B cell (primary cell): ENCODE measurements around the gene RAD51.

ENCODE experiments used
- EZH2 ChIP-seq: IDR thresholded peaks from 2 replicates; pipeline ENCODE4 v1.6.1; 2012; ENCODE audit warnings: borderline replicate concordance, low read depth, mild to moderate bottlenecking, moderate library complexity, low read length; ENCODE audit not compliant: insufficient read depth, poor library complexity, severe bottlenecking
- TF ChIP-seq, protein P1 (sequence below): fragments of 200-600 bp; IDR thresholded peaks from one replicate; pipeline ENCODE4 v1.8.0; 2022; ENCODE audit warnings: antibody characterized with exemption, mild to moderate bottlenecking

DNA sequence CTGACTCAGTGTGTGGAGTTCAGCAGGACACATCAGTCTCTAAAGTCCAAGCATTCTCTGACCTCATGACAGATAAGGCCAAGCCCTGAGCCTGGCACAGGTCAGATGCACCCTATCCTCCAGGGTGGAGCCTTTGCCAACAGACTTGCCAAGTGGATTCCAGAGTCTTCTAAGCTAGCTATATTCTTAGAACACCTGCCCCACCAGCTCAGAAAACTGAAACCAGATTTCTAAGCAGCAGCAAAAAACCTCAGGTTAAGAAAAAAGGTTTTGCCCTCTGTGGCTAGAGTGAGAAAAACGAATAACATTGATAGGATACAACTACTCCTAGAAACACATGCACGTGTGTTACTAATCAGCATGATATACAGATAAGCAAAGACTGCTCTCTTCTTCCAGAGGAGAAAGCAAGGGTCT, 48.5 kb downstream of the RAD51 start:
- TF ChIP-seq, protein P1, sequence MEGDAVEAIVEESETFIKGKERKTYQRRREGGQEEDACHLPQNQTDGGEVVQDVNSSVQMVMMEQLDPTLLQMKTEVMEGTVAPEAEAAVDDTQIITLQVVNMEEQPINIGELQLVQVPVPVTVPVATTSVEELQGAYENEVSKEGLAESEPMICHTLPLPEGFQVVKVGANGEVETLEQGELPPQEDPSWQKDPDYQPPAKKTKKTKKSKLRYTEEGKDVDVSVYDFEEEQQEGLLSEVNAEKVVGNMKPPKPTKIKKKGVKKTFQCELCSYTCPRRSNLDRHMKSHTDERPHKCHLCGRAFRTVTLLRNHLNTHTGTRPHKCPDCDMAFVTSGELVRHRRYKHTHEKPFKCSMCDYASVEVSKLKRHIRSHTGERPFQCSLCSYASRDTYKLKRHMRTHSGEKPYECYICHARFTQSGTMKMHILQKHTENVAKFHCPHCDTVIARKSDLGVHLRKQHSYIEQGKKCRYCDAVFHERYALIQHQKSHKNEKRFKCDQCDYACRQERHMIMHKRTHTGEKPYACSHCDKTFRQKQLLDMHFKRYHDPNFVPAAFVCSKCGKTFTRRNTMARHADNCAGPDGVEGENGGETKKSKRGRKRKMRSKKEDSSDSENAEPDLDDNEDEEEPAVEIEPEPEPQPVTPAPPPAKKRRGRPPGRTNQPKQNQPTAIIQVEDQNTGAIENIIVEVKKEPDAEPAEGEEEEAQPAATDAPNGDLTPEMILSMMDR: no peak
- no peak for TF ChIP-seq EZH2
